ENCODE measurements around the gene PCGF1.

Gene PCGF1

DNA sequence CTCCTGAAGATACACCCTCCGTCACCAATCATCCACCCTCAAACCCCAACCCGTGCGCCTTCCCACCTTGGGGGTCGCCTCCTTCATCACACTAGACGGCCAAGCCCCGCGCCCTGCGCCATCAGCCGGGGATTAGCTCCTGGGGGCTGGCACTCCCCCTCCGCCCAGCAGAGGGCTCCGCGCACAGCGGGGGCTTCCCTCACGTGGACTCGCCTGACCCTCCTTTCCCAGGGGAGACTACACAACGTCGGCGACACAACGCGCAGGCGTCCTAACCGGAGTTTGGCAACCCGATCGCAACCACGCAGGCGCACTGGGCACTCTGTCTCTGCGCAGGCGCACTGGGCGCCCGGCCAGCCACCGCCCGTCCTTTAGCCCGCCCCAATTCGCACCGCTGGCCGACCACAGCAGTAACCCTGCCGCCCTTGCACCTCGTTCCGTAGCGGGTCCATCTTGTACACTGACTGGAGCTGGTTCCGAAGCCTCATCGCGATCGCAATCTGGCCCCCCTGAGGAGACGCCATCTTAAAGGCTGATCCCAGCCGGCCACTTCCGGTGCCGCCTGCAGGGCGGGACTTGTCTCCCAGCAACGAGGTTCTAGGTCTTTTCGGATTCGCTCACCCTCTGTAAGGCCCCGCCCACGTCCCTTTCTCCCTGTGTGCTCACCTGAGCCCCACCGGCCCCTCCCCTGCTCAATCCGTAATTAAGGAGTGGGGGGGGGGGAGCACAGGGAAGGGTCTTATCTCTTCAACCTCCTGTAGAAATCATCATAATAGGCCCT, at the start of gene PCGF1:
Gene PCGF1, minus strand, starts transcription at position 551 of the 781 bp plus-strand sequence. Its CDS starts 27 bp downstream, at position 524.
- DNase-seq (ENCODE audit: low read depth) = peak; percentile 95

DNA sequence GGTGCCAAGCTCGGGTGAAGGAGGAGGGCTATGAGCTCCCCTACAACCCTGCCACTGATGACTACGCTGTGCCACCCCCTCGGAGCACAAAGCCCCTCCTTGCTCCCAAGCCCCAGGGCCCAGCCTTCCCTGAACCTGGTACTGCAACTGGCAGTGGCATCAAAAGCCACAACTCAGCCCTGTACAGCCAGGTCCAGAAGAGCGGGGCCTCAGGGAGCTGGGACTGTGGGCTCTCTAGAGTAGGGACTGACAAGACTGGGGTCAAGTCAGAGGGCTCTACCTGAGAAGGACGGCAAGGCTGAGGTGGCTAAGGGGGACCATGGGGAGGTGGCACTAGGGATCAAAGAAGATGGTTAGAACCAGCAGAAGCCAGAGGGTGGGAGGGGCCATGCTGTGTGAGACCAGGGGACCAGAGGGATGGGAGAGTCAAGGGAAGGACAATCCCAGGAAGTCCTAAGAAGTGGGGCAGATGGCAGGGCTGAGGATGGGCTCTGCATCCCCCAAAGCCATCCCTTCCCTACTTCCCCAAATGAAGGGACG, 49.4 kb upstream of the PCGF1 start:
- DNase-seq (ENCODE audit: low read depth) = no peak

DNA sequence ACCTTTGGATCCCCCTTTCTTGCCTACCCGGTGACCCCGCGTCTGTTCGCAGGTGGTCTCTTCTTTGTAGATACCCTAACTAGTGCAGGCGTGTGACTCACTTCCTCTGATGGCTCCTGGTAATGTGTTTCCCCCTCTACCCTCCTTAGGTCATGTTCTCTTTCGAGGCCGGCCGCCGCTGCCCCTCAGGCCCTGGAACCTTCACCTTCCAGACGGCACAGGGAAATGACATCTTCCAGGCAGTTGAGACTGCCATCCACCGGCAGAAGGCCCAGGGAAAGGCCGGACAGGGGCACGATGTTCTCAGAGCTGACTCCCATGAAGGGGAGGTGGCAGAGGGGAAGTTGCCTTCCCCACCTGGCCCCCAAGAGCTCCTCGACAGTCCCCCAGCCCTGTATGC, 48.7 kb upstream of the PCGF1 start:
- no peak for DNase-seq (ENCODE audit: low read depth)

DNA sequence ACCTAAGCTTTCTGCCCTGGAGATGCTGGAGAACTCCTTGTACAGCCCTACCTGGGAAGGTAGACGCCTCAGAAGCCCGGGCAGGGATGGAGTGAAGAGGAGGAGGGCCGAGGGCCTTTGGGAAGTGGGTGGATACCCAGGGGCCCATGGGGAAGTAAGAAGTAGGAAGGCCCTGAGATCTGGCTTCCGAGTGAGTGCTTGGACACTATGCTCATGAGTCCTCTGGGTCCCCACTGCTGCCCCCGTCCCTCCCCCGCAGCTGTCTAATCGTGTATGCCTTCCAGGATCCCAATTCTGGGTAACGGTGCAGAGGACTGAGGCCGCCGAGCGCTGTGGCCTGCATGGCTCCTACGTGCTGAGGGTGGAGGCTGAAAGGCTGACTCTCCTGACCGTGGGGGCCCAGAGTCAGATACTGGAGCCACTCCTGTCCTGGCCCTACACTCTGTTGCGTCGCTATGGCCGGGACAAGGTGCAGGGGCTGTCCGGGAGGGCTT, 48.2 kb upstream of the PCGF1 start:
- no peak for DNase-seq (ENCODE audit: low read depth)

DNA sequence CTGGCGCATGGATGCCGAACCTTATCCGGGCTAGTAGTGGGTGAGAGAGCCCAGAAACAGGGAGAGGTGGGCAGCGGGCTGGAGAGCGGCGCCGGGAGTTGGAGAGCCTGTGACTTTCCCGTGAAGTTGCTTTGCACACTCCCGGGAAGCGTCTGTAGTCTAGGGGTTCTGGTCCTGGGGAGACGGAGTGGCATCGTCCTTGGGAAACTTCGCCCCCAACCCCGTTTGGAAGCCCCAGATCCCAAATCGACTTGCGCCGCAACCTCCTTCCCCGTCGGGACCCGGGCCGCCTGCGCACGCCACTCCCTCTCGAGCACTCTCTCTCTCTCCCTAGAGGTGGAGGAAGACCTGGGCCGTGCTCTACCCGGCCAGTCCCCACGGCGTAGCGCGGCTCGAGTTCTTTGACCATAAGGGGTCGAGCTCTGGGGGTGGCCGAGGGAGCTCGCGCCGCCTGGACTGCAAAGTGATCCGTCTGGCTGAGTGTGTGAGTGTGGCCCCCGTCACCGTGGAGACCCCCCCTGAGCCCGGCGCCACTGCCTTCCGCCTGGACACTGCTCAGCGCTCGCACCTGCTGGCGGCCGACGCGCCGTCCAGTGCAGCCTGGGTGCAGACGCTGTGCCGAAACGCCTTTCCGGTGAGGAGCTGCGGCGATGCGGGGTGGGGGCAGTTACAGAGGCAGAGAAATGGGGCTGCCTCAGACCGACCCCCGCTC, 47.5 kb upstream of the PCGF1 start:
- DNase-seq (ENCODE audit: low read depth) = no peak

DNA sequence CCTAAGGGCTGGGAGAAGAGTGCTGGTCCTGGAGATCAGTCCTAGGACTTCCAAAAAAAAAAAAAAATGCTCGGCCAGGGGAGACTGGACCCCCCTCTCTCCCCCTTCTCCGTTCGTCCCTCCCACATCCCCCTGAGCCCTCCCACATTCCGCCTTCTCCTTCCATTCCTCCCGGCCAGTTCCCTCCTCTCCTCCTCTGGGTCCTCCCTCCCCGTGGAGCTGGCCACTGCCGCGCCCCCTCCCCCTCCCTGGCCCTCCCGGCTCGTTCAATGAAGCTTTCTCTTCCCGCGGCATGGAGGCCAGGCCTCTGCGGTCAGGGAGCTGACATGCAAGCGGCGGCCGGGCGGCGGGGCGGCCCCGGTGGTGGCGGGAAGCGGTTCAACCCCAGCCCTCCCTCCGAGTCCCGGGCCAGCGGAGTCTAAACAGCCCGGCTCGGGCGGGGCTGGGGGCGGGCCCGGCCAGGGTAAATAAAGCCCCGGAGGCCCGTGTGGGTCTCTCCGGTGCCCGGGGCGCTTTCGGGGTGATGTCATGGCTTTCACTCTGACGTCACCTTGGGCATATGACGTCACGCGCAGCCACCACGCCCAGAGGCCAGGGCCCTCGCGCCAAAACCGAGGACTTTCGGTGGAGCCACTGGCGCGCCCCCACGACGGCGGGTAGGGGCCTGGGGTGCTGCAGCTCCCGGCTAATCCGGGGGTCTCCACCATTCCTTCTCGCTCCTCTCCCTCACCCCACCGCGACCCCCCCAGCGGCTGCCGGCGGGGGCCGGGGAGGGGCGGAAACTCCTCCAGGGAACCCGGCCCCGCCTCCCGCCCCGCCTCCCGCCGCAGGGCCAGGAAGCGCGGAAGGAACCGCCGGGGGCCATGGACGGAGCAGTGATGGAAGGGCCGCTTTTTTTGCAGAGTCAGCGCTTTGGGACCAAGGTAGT, 46.7 kb upstream of the PCGF1 start, which contains the start of the genes DOK1 and LOXL3:
Gene DOK1, plus strand, starts transcription at position 829 of the 928 bp plus-strand sequence. Its CDS starts 35 bp downstream, at position 864.
Gene LOXL3, minus strand, starts transcription at position 51 of the 928 bp plus-strand sequence. CDS start 1,308 bp downstream, outside the sequence.
- DNase-seq (ENCODE audit: low read depth) = peak; percentile 67

DNA sequence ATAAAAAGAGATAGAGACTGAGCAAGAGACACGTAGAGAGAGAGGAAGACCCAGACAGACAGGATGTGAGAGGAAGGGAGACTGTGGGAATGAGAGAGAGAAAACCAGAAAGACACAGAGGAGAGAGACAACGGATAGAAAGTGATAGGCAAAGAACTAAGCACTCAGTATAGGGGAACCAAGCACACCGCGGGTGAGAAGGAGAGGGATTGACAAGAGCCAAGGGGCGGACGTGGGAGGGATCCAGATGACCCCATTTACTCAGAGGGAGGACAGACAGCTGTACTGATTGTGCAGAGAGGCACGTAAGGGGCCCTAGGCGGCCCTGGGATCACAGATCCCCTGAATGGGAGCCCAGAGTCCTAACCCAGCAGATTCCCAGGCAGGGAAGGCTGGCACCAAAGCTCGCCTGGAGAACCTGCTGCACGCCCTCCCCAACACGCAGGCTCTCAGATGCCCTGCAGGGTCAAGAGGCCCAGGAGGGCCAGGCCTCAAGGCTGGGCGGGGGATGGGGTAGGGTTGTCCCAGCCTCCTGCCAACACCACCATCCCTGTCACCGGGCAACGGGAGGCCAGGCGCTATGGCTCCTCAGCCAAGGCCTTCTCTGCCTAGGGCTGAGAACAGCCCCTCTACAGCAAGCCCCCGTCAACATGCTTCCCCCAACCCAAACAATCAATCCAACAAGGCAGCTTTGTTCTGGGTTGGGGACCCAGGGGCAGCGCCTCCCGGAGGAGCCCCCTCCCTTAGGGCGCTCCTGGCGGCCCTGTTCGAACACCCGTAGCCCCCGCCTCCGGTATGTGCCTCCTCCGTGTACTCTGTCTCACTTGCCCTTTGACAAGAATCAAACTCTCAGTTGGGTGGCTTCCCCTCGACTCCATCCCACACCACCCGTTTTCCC, 45.7 kb upstream of the PCGF1 start:
- no peak for DNase-seq (ENCODE audit: low read depth)

DNA sequence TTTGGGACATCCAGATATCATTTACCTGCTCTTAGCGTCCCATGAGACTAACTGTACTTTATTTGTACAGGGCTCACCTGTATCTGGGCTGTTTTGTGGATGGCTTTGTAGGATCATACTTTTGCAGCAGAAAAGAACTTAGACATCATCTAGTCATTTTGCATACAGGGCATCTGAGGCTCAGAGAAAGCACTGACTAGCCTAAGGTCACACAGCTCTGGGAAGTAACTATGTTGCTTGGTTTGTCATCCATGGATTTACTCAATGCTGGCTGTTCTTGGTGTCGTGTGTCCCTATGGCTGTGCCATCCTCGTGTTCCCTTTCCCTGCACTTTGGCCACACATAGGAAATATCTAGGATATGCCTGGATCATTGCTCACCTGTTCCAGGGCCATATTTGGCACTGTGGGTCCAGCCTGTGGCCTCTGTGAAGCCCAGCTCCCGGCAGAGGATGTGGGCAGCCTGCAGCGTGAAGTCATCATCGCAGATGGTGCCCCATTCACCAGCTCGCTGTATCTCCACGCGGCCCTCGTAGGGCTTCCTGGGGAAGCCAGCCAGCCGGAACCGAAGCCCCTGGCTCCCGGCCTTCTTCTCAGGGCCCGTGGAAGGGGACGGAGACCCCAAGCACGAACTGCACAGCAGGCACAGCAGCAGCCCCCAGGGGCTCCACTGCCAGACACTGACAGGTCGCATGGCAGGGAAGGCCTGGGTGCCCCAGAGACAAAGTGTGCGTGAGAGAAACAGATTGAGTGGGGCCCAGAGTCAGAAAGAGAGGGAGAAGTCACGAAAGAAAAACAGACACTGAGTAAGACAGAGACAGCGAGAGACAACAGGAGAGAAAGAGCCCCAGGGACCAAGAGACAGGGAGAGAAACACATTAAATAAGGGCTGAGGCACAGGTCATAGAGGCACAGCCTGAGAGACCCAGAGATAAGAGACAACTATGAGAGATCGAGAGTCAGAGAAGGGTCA, 44.7 kb upstream of the PCGF1 start:
- DNase-seq (ENCODE audit: low read depth) = no peak

DNA sequence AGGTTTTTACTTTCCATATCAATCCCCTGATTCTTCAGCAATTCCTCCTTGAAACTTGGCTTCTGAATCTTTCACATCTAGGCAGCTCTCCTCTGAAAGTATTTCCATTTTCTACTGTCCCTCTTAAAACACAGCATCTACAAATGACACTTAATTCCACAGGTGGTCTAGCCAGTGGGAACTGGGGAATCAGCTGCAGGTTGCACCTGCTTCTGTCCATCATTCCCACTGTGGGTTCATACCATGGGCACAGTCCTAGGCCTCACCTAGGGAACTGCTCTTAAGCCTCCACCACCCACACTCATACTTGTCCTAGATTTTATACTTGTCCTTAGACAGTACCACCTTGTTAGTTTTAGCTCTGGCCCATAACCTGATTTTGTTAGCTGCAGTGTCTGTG, 44.0 kb upstream of the PCGF1 start:
- DNase-seq (ENCODE audit: low read depth) = no peak

DNA sequence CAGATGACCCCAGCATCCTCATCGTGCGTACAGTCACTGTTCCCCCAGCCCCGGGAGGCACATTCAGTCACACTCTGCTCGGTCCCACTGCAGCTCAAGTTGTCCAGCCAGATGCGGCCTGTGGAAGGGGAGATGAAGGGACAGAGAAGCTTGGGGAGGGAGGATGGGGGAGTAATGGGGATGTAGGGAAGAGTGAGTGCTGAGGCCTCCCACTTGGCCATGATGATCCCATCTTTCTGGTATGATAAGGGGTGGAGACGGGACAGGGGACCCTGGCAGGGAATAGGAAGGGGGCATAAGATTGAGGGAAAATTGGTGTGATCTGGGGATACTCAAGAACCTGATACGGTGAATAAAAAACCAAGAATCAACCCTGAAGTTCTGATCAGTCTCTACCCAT, 42.7 kb upstream of the PCGF1 start:
- no peak for DNase-seq (ENCODE audit: low read depth)

DNA sequence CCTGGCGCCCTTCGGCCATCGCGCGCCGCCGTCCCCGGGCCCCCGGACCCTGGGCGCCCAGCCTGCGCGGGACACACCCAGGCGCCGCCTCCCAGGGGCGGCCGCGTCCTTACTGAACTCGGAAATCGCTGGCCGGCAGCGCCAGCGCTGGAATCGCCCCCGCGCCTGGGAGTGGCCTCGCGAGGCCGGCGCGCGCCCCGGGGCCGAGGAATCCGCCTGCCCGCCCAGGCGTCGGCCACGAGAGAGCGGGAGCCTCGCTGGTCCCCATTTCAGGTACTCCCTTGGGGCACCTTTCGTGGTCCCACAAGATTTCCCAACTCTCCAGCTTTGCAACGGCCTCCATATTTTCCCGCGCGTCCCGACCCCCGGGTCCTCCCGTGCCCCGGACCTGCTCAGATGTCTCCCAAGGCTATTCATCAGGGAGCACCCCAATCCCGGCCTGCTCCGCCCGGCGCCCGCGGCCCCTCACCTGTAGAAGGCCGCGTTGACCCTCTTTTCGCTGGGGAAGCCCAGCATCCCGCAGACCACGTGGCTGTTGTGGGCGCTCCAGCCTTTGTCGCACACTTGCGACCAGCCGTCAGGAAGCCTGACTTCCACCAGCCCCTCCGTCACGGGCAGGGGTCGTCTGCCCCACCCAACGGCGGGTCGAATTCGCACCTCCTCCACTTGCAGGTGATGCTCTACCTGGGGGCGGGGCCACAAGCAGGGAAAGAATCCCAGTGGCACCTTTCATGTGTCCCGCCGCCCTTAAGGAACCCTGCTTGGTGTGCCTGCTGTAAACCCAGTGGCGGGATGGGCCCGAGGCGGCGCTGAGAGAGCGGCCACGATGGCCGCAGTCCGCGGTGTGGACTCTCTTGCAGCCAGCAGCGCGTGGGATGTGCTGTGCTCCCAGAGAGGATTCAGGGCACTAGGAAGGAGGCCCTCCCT, 41.7 kb upstream of the PCGF1 start:
- DNase-seq (ENCODE audit: low read depth) = no peak

DNA sequence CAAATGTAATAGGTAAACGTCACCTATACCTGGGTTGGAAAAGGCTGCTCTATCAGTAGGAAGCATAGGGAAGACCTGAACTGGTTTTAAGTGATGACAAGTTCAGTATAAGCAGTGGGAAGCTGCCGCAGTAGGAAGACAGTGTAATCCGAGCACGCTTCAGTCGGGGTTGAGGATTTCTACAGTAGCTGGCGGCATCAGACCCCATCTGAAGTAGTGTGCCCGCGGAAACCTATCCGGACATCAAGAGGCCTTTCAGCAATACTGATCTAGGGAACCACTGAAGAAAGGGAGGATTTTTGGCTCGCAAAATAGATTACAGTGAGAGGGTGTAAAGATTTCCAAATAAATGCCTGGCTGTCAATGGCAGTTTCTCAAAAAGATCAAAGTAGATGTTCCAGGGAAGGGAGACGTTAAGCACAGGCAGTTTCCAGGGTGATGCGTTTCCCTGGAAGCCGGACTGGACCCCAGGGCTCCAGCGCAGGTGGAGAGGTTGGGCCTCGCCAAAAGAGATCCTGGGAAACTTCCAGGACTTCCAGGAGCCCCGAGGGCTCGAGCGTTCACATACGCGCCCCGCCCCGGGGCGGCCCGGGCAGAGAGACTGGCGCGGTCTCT, 40.9 kb upstream of the PCGF1 start:
- DNase-seq (ENCODE audit: low read depth) = no peak

DNA sequence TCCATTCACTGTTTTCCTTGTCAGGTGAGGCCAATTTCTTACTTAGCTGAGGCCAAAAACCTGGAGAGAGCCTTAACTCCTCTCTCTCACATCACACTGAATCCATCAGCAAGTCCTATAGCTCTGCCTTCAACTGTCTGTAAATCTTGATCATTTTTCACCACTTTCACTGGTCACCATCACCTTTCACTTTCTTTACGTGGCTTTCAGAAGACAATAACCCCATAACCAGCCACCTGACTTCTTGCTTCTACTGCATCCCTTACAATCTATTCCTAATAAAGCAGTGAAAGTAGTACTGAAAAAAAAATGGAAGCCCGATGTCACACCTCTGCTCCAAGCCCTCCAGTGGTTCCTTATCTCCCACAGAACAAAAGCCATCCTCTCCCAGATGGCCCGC, 38.5 kb upstream of the PCGF1 start:
- no peak for DNase-seq (ENCODE audit: low read depth)

DNA sequence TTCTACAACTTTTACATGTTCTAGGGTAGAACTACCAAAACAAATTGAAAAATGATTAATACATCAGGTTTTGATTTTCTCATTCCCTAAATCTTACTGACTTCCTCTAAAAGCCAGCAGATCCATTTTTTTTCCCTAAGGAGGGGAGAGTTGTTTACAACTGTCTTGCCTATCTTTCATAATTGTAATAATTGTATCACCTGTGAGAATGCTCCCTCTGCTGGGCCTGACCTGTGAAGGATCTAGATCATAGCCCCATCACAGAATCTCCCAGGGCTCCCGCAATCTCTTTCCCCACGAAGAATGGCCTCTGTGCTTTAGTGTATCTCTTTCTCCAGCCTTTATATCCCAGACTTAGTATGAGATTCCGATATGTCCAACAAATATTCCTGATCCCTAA, 37.1 kb upstream of the PCGF1 start:
- no peak for DNase-seq (ENCODE audit: low read depth)

DNA sequence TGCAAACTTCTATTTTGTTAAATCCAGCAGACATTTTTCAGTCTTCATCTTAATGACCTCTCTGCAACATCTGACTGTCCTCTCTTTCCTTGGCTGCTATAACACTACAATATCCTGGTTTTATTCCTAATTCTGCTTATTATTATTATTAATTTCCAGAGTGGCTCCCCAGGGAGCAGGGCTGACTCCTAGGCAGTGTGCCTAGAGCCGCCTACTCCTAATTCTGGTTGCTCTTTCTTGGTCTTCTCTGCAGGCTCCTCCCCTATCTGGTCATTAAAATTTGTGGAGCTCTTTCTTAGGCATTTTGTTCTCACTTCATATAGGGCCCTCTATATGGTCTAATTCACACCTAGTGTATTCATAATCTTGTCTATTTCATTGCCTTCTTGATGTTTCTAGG, 35.5 kb upstream of the PCGF1 start:
- no peak for DNase-seq (ENCODE audit: low read depth)

DNA sequence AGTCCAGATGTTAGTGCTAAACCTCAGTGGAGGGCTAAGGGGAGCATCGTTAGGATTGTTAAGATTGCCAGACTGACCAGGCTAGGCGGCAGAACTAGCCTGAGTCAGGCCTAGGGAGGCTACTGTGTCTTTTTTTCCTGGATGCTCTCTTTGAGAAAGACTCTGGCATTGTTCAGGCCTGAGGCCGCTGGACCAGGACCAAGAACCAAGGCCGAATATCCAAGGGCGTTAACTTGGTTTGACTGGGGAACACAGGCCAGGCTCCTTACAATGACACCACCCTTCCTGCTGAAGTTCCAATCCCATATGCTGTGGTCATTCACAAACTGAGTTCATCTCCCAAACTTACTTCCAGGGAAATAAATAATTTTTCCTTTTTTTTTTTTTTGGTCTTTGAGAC, 32.8 kb upstream of the PCGF1 start:
- DNase-seq (ENCODE audit: low read depth) = no peak

DNA sequence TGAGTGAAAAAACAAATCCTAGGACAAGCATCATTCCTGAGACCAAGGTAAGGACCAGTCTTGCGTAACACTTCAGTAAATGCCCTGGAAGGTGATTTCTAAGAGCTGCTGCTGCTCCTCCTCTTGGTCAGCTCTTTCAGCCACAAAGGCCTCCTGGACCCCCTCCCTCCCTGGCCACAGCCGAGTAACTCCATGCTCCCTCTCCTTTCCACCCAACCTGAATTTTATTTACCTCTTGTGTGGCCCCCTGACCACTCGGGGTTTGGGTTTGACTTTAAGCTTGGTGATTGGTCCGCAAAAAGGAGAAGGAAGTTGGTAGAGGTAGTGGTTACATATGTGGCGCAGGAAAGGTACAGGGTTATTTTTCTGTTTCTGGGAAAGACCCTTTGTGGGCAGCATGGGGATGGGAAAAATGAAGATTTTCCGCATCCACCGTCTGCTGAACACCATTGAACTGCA, 31.4 kb upstream of the PCGF1 start:
- no peak for DNase-seq (ENCODE audit: low read depth)

DNA sequence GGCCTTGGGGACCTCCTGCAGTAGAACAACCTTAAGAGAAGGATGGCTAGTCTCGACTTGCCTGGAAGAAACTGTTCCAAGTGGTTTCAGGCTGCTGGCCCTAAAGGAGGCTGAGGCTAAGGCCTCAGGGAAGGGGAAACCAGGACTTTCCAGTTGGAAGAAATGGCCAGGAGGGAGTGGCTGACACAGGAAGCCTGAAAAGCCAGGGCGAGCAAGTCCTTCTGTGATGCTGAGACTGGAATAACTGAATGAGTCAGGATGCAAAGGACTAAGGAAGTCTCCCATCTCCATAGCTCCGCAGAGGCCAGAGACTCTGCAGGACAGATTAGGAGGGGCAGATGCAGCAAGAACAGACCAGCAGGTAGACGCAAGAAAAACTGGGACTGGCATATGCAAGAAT, 29.6 kb upstream of the PCGF1 start:
- DNase-seq (ENCODE audit: low read depth) = no peak

All from stimulated activated CD8-positive, alpha-beta memory T cell treated with anti-CD3 and anti-CD28 coated beads, Interleukin-15, amount 100 ng/mL, for 24 hours (primary cell).